K562 (cell line): ENCODE data around the gene ANXA7. TPM values are rescaled to one million over a fixed set of nuclear protein-coding genes. Genes with fewer than 3 reads are reported as not detected.

Experiments used
- MBD1 ChIP-seq: fragments of 250-450 bp; sonication (Bioruptor Pico); IDR thresholded peaks from 2 replicates; pipeline ENCODE4 v1.8.0; 2022; ENCODE audit warnings: inconsistent platforms
- PBX2 ChIP-seq, 2 experiments: IDR thresholded peaks in 1 of 2; conservative IDR thresholded peaks in 1 of 2; 2 replicates each; pipeline ENCODE4 v1.6.1; 2016; ENCODE audit warnings: low read depth in 2 of 2, mild to moderate bottlenecking in 1 of 2, missing compliant biosample characterization in 1 of 2, missing genetic modification characterization in 1 of 2, moderate library complexity in 1 of 2
- SNIP1 ChIP-seq: fragments of 450-650 bp; IDR thresholded peaks from 2 replicates; pipeline ENCODE4 v1.7.1; 2017; ENCODE audit warnings: low read depth, mild to moderate bottlenecking
- ZBTB8A ChIP-seq: fragments of 450-650 bp; IDR thresholded peaks from 2 replicates; pipeline ENCODE4 v1.6.1; 2018; ENCODE audit warnings: mild to moderate bottlenecking, moderate library complexity; ENCODE audit not compliant: partially characterized antibody
- polyA plus RNA-seq, 8 experiments: library from polyadenylated mRNA; depleted of rRNA in 4 of 8; stranded (reverse) in 5 of 8; unstranded in 3 of 8; fragments of >200 nt; fragmentation: Nextera tagmentation in 2 of 8; fragmentation: Illumina TruSeq in 1 of 8; extraction: Ambion mirVana in 2 of 8; extraction: Trizol in 1 of 8; gene quantifications; 2 replicates each; pipeline versions ENCODE4 v1.2.1 to v1.2.3, GENCODE V29; 2011 to 2014; ENCODE audit warnings: inconsistent platforms in 1 of 8, missing spikeins in 1 of 8
- total RNA-seq, 7 experiments: library from RNA; depleted of rRNA in 6 of 7; stranded (reverse); fragments of >200 nt in 6 of 7; fragmentation: Illumina TruSeq in 2 of 7; extraction: Trizol in 2 of 7; gene quantifications; 2 replicates each; pipeline versions ENCODE4 v1.2.1 to v1.2.3, GENCODE V29; 2011 to 2021; ENCODE audit warnings: low replicate concordance in 1 of 7

ANXA7 gene
- total and polyA plus RNA-seq, 9 of the 15 experiments (the other 6 are each of a cell fraction or from before 2014, with no cell fraction given), result 81.6 to 157 (median 122) TPM

- TF ChIP-seq PBX2 (CRISPR knock-in tag; IDR thresholded peaks at IDR 0.05; ENCODE audit: low read depth) (no peak), PBX2 (tag; conservative IDR thresholded peaks at IDR 0.05; ENCODE audit: low read depth) (0 out of 2 replicates have a peak, but pooled peaks have one; percentile 12), MBD1 (CRISPR knock-in tag) (no peak), SNIP1 (no peak), ZBTB8A (no peak)
- TF ChIP-seq, all 486 proteins: peak for 4
Measured at GRCh38 chr10:73433538-73433867, 19.6 kb upstream of the ANXA7 start, which contains the start of gene MSS51 (continued).
